Breast epithelium (tissue), 4 donors: ENCODE results near the gene CNBP. TPM values are rescaled to one million over a fixed set of nuclear protein-coding genes. Genes with fewer than 3 reads are reported as not detected.

Experiments used
- DNase-seq, 2 donors: peaks; one replicate each; pipeline ENCODE4 v3.0.0-alpha.2; 2019; ENCODE audit warnings: low spot score in 2 of 2
- H3K27ac ChIP-seq, 2 donors: fragments of 200-600 bp; sonication (generic) in 1 of 2; one replicate each; pipeline ENCODE4 v1.5.1; 2016 to 2019; ENCODE audit warnings: mild to moderate bottlenecking in 1 of 2
- H3K27me3 ChIP-seq, 2 donors: fragments of 200-600 bp; sonication (generic) in 1 of 2; one replicate each; pipeline versions ENCODE4 v1.5.1 to v1.6.0; 2017 to 2019; ENCODE audit warnings: control low read depth in 1 of 2, mild to moderate bottlenecking in 1 of 2
- H3K36me3 ChIP-seq: fragments of 200-600 bp; one replicate; pipeline ENCODE4 v1.5.1; 2019
- H3K4me1 ChIP-seq, 2 donors: fragments of 200-600 bp; sonication (generic); one replicate each; pipeline ENCODE4 v1.5.1; 2016 to 2019; ENCODE audit warnings: control low read depth in 1 of 2
- H3K4me3 ChIP-seq, 3 donors: fragments of 200-600 bp; sonication (generic); 1 replicate in 2 of 3; 2 replicates in 1 of 3; pipeline ENCODE4 v1.5.1; 2016 to 2019; ENCODE audit warnings: mild to moderate bottlenecking in 3 of 3, moderate library complexity in 2 of 3
- H3K9me3 ChIP-seq, 2 donors: fragments of 200-600 bp; sonication (generic) in 1 of 2; one replicate each; pipeline ENCODE4 v1.5.1; 2016 to 2019; ENCODE audit warnings: control low read depth in 1 of 2
- POLR2A ChIP-seq: fragments of 450-650 bp; IDR thresholded peaks from one replicate; pipeline ENCODE4 v1.6.1; 2016; ENCODE audit warnings: antibody characterized with exemption, mild to moderate bottlenecking, moderate library complexity
- POLR2AphosphoS5 ChIP-seq, 3 donors: sonication (generic); formaldehyde crosslinking; IDR thresholded peaks; one replicate each; pipeline ENCODE4 v1.6.1; 2017; ENCODE audit warnings: antibody characterized with exemption in 3 of 3
- intact Hi-C: fragments of 100-400 bp; cut with DNase I; formaldehyde crosslinking; loops from one replicate; pipeline ENCODE4 v1.15.1; 2023; ENCODE audit warnings: low total_unique reads
- total RNA-seq, 3 donors: library from RNA; depleted of rRNA; stranded (reverse); fragments of >200 nt; gene quantifications; one replicate each; pipeline ENCODE4 v1.1.0, GENCODE V29; 2016
- TF ChIP-seq, protein P1 (sequence below), 3 donors: fragments of 450-650 bp; IDR thresholded peaks; one replicate each; pipeline ENCODE4 v1.5.1; 2016 to 2017; ENCODE audit warnings: antibody characterized with exemption in 3 of 3, mild to moderate bottlenecking in 3 of 3, moderate library complexity in 3 of 3

CNBP gene
- total RNA-seq, 3 donors from 2014 or later, result 384 to 521 (median 495) TPM

DNA sequence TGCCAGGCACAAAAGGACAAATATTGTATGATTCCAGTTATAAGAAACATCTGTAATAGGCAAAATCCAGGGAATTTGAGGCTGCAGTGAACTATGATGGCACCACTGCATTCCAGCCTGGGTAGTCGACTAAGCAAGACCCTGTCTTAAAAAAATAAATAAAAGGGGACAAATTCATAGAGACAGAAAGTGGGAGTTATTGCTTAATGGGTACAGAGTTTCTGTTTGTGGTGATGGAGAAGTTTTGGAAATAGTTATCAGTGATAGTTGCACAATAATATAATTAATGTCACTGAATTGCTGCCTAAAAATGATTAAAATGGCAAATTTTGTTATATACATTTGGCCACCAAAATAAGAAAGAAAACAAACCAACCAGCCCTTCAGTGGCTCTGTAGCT is 27.6 kb upstream of the CNBP start:
- intact Hi-C loops, result no loop called here
- no peak for DNase-seq
- TF ChIP-seq POLR2AphosphoS5 (IDR thresholded peaks at IDR 0.05) (no peak), POLR2A (no peak)
- TF ChIP-seq, protein P1, sequence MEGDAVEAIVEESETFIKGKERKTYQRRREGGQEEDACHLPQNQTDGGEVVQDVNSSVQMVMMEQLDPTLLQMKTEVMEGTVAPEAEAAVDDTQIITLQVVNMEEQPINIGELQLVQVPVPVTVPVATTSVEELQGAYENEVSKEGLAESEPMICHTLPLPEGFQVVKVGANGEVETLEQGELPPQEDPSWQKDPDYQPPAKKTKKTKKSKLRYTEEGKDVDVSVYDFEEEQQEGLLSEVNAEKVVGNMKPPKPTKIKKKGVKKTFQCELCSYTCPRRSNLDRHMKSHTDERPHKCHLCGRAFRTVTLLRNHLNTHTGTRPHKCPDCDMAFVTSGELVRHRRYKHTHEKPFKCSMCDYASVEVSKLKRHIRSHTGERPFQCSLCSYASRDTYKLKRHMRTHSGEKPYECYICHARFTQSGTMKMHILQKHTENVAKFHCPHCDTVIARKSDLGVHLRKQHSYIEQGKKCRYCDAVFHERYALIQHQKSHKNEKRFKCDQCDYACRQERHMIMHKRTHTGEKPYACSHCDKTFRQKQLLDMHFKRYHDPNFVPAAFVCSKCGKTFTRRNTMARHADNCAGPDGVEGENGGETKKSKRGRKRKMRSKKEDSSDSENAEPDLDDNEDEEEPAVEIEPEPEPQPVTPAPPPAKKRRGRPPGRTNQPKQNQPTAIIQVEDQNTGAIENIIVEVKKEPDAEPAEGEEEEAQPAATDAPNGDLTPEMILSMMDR (IDR thresholded peaks at IDR 0.05), result no peak
- no peaks in the 10 kb centered on the region for H3K9me3 ChIP-seq
- H3K27me3 ChIP-seq, result no peaks in the 10 kb centered on the region
- peaks cover 0 to 6% of the 10 kb centered on the region in 2 donors for H3K4me1 ChIP-seq
- peak overlapping the region in 1 of 2 donors; percentile 25 for H3K27ac ChIP-seq
- H3K36me3 ChIP-seq, result no peaks in the 10 kb centered on the region
- H3K4me3 ChIP-seq, result no peak overlapping the region

DNA sequence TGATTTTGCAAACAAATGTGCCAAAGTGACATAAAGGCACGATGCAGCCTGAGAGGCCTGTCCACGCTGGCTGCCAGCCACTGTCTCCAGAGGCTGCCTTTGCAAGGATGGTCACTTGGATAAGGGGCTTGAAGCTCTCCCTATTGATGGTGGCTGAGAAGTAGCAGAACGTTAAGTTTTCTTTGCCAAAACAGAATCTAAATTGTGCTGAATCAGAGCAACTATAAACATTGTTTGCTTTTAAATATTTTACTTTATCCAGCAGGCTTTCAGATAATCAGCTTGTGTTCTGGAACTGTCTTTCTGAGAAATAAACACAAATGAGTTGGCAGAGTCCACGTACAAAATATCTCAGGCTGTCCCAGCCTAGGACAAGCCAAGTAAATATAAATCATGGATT is 23.8 kb upstream of the CNBP start:
- Histone ChIP-seq H3K36me3 (no peaks in the 10 kb centered on the region), H3K4me1 (peaks cover 0 to 6% of the 10 kb centered on the region in 2 donors), H3K4me3 (no peak overlapping the region), H3K9me3 (no peaks in the 10 kb centered on the region), H3K27ac (no peak overlapping the region), H3K27me3 (no peaks in the 10 kb centered on the region)
- DNase-seq, result no peak
- intact Hi-C loops, result no loop called here
- no peak for TF ChIP-seq POLR2A
- TF ChIP-seq POLR2AphosphoS5 (IDR thresholded peaks at IDR 0.05), result no peak
- TF ChIP-seq, protein P1 (IDR thresholded peaks at IDR 0.05), result no peak

DNA sequence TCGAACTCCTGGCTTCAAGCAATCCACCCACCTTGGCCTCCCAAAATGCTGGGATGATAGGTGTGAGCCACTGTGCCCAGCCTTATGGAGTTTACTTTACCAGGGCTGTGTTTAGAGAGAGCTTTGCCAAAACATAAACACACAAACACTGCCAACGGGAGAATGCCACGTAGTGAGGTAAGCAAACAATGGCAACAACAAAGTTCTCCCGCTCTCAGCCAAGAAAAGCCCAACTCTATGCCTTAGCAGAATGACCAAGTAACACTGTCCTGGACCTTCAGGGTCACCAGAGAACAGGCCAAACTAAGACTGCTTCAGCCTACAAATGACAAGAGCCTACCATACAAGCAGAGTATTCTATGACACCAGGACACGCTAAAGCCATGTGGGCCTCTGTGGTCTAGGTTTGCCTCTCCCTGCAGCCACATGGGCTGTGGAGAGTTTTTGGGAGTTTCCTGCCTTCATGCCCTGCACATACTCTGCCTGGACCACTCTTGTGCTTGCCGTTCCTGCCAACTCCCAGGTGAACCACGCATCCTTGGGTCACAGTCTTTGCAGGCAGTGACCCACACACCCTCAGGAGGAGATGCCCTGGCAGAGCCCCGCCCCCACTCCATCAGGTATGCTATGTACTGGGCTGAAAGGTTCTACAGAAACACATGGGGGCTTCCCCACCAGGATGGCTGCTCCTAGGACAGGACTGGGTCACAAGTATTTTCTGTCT is 21.6 kb upstream of the CNBP start:
- H3K27me3 ChIP-seq, result no peaks in the 10 kb centered on the region
- no peaks in the 10 kb centered on the region for H3K36me3 ChIP-seq
- TF ChIP-seq POLR2AphosphoS5 (IDR thresholded peaks at IDR 0.05) (no peak), POLR2A (no peak)
- TF ChIP-seq, protein P1 (IDR thresholded peaks at IDR 0.05), result no peak
- intact Hi-C loops, result no loop called here
- no peaks in the 10 kb centered on the region for H3K9me3 ChIP-seq
- no peak overlapping the region for H3K4me3 ChIP-seq
- DNase-seq, result no peak
- no peak overlapping the region for H3K27ac ChIP-seq
- H3K4me1 ChIP-seq, result no peaks in the 10 kb centered on the region

DNA sequence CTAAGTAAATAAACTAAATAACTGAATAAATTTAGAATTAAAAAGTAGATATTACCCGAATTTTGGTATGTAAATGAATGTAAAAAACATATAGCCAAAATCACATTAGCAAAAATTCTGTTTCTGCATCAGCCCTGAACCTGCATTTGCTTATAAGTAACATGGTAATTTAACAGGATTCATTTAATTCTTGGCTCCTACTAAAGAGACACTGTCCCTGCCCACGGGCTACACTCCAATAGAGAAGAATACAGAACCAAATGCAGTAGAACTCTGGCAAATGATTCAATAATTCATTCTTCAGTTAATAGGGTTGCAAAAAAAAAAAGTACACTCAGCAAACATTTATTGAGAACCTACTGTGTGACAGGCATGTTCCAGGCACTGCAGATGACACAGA is 20.8 kb upstream of the CNBP start:
- DNase-seq, result no peak
- H3K9me3 ChIP-seq, result no peaks in the 10 kb centered on the region
- intact Hi-C loops, result no loop called here

DNA sequence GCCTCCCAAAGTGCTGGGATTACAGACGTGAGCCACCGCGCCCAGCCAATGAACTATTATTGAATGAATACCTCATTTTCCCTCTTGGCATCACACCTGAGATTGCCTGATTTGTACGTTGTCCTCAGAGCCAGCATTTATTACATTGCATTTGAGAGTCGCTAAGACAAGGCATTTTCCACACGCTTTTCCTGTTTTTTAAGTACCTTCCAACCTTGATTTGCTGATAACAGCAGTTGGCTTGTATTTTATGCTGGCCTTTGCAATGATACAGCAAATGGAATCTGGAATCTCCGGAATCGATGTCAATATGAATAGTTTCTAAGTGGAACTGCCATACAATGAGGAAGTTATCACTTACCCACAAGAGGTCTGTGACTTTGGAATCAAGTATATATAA is 15.7 kb upstream of the CNBP start:
- Histone ChIP-seq H3K4me3 (no peak overlapping the region), H3K9me3 (no peaks in the 10 kb centered on the region), H3K4me1 (no peaks in the 10 kb centered on the region), H3K36me3 (no peaks in the 10 kb centered on the region), H3K27ac (no peak overlapping the region), H3K27me3 (no peaks in the 10 kb centered on the region)
- TF ChIP-seq POLR2A, result no peak
- TF ChIP-seq POLR2AphosphoS5 (IDR thresholded peaks at IDR 0.05), result no peak
- TF ChIP-seq, protein P1 (IDR thresholded peaks at IDR 0.05), result no peak
- no peak for DNase-seq
- intact Hi-C loops, result no loop called here

More for the DNA sequence above, 20.8 kb upstream of the CNBP start:
- H3K27me3 ChIP-seq, result no peaks in the 10 kb centered on the region
- H3K36me3 ChIP-seq, result no peaks in the 10 kb centered on the region
- no peaks in the 10 kb centered on the region for H3K4me1 ChIP-seq
- H3K27ac ChIP-seq, result no peak overlapping the region
- H3K4me3 ChIP-seq, result no peak overlapping the region
- TF ChIP-seq POLR2AphosphoS5 (IDR thresholded peaks at IDR 0.05) (no peak), POLR2A (no peak)
- TF ChIP-seq, protein P1 (IDR thresholded peaks at IDR 0.05), result no peak
